A549 treated with DMSO at 1 μM for 4 hours (cell line): ENCODE data around the gene EIF1AX. TPM values are rescaled to one million over a fixed set of nuclear protein-coding genes. Genes with fewer than 3 reads are reported as not detected.

Experiments
- total RNA-seq: library from RNA; stranded (reverse); fragments of 200-300 nt; extraction: Qiagen RNA extraction; gene quantifications from 5 replicates; pipeline ENCODE4 v1.2.3, GENCODE V29; 2022; ENCODE audit warnings: low read depth

EIF1AX gene
- total RNA-seq = 91.1 to 130 TPM (median 112 TPM) in 5 replicates

DNA sequence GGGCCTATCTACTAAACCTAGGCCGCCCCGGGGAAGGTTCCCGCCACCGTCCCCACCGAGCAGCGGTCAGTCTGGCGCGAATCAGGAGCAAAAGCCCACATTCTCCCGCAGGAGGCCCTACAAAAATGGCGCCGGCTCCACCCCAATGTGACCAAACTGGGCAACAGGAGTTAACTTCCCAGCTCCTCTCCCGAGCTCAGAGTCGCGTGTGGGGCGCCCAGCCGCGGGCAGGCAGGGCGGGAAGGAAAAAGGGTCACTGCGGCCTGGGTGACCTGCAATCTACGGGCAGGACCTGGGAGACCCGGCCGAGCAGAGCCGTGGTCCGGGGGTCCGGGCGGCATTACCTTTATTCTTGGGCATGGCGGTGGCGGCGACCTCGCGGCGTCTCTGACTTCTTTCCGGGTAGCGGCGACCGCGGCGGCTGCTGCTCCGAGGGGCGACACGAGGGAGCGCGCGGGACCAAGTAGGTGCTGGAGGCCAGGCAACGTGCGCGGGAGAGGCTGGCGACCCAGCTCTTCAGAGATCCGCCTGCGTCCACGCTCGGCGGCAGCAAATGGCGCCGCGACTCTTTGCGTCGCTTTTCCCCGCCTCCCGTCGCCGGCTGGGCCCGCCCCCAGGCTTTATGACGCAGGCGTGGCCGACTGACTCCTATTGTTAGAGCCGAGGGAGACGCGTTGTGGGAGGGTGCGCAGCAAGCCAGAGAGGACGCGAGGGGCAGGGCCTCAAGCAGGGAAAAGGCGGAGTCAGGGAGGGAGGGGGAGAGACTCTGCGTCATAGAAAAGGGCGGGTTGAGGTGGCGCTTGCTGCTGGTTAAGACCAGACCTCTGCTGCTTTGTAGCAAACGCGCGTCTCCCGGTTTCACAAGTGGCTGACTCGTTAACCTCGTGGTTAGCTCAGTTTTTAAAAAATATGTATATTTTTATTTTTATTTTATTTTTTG lies at the start of gene EIF1AX:
EIF1AX (minus strand) TSS at position 558 of the 940 bp plus-strand sequence; CDS start at position 360, 198 bp downstream.

GRCh38 chrX:20116577-20117240 lies 24.9 kb downstream of the EIF1AX start, which contains the start of gene MAP7D2:
TSS of gene MAP7D2 (minus strand) at chrX:20116907. CDS start at chrX:20116879, 28 bp downstream.

Other genes starting within 250 kb of the EIF1AX start
- 2.8 to 4.6 TPM (median 3.5 TPM) in 5 replicates for gene BCLAF3, start 150.8 kb downstream of the EIF1AX start, total RNA-seq
- gene MAP7D2, start 24.9 kb downstream of the EIF1AX start, total RNA-seq = 5.3 to 7.1 TPM (median 5.7 TPM) in 5 replicates
- gene RPS6KA3, start 125.1 kb upstream of the EIF1AX start, total RNA-seq = 50.1 to 68.2 TPM (median 56.4 TPM) in 5 replicates